HG03135 (cell line): ENCODE measurements around the gene ZNF490.
"Not testable (repeated sequence)": the region's sequence is repeated elsewhere in the genome, so short reads cannot be mapped to it uniquely, and the experiment has no call there.

Source experiments
- ATAC-seq: cut with Tn5 transposase; IDR thresholded peaks from one replicate; pipeline ENCODE4 v1.9.1; 2021; ENCODE audit warnings: mild to moderate bottlenecking, moderate library complexity; ENCODE audit not compliant: unreplicated experiment

Gene ZNF490

DNA sequence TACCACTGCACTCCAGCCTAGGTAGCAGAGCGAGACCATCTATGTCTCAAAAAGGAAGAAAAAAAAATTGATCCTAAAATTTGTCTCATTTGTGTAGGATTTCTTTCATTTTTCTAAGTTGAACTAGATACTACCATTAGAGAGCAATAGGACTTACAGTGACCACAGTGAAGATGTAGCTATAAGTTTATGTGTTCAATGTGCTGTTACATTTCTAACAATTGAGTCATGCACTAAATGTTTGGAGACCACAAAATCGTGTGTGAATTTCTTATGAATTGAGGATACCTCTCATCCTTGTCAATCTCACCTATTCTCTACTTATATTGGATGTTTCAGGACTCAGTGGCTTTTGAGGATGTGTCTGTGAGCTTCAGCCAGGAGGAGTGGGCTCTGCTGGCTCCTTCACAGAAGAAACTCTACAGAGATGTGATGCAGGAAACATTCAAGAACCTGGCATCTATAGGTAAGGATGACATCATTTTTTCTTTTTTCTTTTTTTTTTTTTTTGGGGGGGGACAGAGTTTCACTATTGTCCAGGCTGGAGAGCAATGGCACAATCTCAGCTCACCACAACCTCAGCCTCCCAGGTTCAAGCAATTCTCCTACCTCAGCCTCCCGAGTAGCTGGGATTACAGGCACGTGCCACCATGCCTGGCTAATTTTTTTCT, 12.9 kb upstream of the ZNF490 start:
- no peak for ATAC-seq

GRCh38 chr19:12621253-12622024, 10.8 kb upstream of the ZNF490 start:
- not testable (repeated sequence) for ATAC-seq

GRCh38 chr19:12617646-12618045, 7.0 kb upstream of the ZNF490 start:
- ATAC-seq: no peak

DNA sequence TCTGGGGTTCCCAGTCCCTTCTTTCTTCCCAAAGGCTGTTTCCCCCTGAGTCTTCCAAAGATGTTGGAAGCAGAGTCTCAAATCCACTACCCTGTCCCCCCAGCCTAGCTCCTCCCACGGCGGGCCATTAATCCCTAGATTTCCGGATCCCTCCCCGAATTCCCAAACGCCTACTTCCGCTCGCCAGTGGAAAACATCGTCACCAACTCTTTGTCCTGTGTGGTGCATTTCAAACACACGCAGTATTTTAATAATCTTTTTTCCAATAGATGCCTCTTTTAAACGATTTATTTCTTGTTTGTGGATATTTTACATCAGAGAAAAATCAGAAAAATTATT, 717 bp upstream of the ZNF490 start:
- no peak for ATAC-seq

DNA sequence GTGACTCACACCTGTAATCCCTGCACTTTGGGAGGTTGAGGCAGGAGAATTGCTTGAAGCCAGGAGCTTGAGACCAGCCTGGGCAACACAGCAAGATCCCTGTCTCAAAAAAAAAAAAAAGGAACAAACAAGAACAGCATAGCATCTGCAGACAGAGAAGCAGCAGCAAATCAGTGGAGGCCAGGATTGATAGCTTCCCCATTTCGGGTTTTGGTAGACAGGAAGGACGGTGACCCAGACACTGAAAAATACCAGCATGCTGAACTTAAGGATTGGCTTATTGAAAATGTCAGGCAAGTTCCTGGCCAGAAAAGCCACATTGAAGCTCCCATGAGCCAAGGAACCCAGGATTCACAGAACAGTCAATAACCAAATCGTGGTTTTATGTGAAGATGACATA, 3.0 kb downstream of the ZNF490 start:
- no peak for ATAC-seq

- ATAC-seq: no peak
Measured at GRCh38 chr19:12606796-12607195, 3.8 kb downstream of the ZNF490 start.

- ATAC-seq: peak; percentile 71
Measured at GRCh38 chr19:12603714-12604113, 6.9 kb downstream of the ZNF490 start.

- ATAC-seq: no peak
Measured at GRCh38 chr19:12597594-12597993, 13.0 kb downstream of the ZNF490 start.

DNA sequence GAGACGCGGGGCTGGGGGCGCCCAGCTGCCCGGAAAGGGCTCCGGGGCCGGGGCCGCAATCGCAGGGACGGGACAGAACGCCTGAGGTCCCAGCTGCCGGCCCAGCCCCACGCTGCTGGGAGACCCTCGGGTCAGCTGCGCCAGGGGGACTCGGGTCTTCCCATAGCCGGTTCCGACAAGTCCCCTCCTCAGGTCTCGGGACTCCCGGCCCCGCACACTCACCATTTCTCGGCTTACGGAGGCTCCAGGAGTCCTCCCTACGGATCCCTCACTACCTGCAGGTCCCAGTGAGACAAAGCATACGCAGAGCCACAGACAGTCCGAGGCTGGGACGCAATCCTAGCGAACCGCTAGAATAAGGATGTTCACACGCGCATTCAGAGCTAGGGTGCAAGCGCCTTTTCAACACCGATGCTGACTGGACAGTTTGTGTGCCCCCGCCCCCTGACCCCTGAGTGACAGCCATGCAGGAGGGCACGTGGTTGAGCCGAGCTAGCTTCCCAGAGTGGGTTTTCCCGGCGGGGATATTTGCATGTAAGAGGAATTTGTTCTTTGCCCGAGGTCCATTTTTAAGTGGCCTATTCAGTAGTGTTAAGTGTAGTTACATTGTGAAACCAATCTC, 13.6 kb downstream of the ZNF490 start:
- ATAC-seq: no peak

DNA sequence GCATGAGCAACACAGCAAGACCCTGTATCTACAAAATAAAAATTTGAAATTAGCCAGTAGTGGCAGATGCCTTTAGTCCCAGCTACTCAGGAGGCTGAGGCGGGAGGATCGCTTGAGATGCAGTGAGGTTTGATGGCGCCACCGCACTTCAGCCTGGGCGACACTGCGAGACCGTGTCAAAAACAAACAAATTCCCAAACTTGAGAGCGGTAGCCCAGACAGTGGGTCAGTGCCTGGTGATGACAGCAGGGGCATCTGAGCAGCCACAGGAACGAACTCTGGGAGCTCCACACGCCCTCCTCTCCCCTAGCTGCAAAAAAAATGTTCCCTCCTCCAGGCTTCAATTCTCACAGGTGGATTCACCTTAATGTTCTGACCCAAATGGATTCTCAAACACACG, 14.1 kb downstream of the ZNF490 start:
- no peak for ATAC-seq

- no peak for ATAC-seq
Measured at GRCh38 chr19:12581100-12581499, 29.5 kb downstream of the ZNF490 start.

- no peak for ATAC-seq
Measured at GRCh38 chr19:12580180-12580694, 30.4 kb downstream of the ZNF490 start.

DNA sequence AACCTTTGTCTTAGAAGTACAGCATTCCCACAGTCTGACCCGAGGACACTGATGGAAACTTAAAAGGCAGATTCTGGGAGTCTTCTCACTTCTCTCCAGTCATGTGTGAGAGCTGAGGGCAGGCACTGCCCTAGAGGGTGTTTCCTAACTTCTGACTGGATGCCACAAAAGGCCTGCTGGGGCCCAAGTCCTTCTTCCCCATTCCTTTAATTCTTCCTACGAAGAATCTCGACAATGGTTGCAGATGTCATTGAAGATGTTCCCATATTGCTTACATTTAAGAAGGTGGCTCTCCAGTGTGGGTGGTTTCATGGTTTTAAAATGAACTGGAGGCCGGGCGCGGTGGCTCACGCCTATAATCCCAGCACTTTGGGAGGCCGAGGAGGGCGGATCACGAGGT, 32.0 kb downstream of the ZNF490 start:
- ATAC-seq: no peak

GRCh38 chr19:12574036-12574435, 36.6 kb downstream of the ZNF490 start:
- no peak for ATAC-seq

- no peak for ATAC-seq
Measured at GRCh38 chr19:12567951-12568350, 42.7 kb downstream of the ZNF490 start.

DNA sequence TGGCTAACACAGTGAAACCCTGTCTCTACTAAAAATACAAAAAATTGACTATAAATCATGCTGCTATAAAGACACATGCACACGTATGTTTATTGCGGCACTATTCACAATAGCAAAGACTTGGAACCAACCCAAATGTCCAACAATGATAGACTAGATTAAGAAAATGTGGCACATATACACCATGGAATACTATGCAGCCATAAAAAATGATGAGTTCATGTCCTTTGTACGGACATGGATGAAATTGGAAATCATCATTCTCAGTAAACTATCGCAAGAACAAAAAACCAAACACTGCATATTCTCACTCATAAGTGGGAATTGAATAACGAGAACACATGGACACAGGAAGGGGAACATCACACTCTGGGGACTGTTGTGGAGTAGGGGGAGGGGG, 44.2 kb downstream of the ZNF490 start:
- not testable (repeated sequence) for ATAC-seq

GRCh38 chr19:12564016-12564664, 46.5 kb downstream of the ZNF490 start:
- ATAC-seq: no peak

GRCh38 chr19:12555456-12555930, 55.1 kb downstream of the ZNF490 start:
- no peak for ATAC-seq

- ATAC-seq: peak; percentile 96
Measured at GRCh38 chr19:12551060-12551832, 59.4 kb downstream of the ZNF490 start, which contains the start of gene ZNF564. Gene ZNF564 (minus strand): TSS chr19:12551482. CDS start chr19:12551332, 150 bp downstream.

DNA sequence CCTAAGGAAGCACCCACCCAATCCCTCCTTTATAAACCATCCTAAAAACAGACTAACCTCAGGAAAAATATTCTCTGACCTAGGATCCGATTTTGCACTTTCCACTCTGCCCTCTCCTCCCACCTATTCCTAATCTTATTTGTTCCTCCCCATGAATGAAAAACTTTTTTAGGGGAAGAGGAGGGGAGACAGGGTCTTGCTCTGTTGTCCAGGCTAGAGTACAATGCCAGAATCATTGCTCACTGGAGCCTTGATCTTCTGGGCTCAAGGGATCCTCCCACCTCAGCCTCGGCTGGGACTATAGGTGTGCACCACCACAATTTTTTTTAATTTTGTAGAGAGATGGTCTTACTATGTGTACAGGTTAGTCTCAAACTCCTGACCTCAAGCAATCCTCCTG, 63.7 kb downstream of the ZNF490 start:
- ATAC-seq: no peak
